ENCODE results near the gene NCAPG2.

- TF ChIP-seq, protein P1, sequence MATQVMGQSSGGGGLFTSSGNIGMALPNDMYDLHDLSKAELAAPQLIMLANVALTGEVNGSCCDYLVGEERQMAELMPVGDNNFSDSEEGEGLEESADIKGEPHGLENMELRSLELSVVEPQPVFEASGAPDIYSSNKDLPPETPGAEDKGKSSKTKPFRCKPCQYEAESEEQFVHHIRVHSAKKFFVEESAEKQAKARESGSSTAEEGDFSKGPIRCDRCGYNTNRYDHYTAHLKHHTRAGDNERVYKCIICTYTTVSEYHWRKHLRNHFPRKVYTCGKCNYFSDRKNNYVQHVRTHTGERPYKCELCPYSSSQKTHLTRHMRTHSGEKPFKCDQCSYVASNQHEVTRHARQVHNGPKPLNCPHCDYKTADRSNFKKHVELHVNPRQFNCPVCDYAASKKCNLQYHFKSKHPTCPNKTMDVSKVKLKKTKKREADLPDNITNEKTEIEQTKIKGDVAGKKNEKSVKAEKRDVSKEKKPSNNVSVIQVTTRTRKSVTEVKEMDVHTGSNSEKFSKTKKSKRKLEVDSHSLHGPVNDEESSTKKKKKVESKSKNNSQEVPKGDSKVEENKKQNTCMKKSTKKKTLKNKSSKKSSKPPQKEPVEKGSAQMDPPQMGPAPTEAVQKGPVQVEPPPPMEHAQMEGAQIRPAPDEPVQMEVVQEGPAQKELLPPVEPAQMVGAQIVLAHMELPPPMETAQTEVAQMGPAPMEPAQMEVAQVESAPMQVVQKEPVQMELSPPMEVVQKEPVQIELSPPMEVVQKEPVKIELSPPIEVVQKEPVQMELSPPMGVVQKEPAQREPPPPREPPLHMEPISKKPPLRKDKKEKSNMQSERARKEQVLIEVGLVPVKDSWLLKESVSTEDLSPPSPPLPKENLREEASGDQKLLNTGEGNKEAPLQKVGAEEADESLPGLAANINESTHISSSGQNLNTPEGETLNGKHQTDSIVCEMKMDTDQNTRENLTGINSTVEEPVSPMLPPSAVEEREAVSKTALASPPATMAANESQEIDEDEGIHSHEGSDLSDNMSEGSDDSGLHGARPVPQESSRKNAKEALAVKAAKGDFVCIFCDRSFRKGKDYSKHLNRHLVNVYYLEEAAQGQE (IDR thresholded peaks at IDR 0.05; ENCODE audit: unreplicated experiment), result no peak
- TF ChIP-seq, protein P2, sequence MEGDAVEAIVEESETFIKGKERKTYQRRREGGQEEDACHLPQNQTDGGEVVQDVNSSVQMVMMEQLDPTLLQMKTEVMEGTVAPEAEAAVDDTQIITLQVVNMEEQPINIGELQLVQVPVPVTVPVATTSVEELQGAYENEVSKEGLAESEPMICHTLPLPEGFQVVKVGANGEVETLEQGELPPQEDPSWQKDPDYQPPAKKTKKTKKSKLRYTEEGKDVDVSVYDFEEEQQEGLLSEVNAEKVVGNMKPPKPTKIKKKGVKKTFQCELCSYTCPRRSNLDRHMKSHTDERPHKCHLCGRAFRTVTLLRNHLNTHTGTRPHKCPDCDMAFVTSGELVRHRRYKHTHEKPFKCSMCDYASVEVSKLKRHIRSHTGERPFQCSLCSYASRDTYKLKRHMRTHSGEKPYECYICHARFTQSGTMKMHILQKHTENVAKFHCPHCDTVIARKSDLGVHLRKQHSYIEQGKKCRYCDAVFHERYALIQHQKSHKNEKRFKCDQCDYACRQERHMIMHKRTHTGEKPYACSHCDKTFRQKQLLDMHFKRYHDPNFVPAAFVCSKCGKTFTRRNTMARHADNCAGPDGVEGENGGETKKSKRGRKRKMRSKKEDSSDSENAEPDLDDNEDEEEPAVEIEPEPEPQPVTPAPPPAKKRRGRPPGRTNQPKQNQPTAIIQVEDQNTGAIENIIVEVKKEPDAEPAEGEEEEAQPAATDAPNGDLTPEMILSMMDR (conservative IDR thresholded peaks at IDR 0.05; ENCODE audit: low read depth in 2 of 2), result no peak
- TF ChIP-seq EZH2phosphoT487 (IDR thresholded peaks at IDR 0.05; ENCODE audit: unreplicated experiment), result no peak
- TF ChIP-seq EZH2 (IDR thresholded peaks at IDR 0.05; ENCODE audit: low read depth, unreplicated experiment), result no peak
- no peak for TF ChIP-seq POLR2AphosphoS5 (IDR thresholded peaks at IDR 0.05; ENCODE audit: low read depth)
Measured at GRCh38 chr7:158720112-158720511, 15.5 kb upstream of the NCAPG2 start.

All from GM23338 (cell line).